HFF-Myc (cell line): ENCODE results near the gene LCN6.

ENCODE experiments used
- DNase-seq: peaks from one replicate; pipeline ENCODE4 v3.0.0-alpha.2; 2011; ENCODE audit warnings: low read depth; ENCODE audit errors: extremely low read depth
- H3K4me3 ChIP-seq: replicated peaks from 2 replicates; pipeline ENCODE4 v1.5.1; 2011; ENCODE audit warnings: low read depth, mild to moderate bottlenecking, control low read depth, low read length
- CTCF ChIP-seq: IDR thresholded peaks from 2 replicates; pipeline ENCODE4 v1.5.1; 2012; ENCODE audit warnings: mild to moderate bottlenecking, low read depth, low read length, control low read depth; ENCODE audit errors: missing control alignments

Gene LCN6

GRCh38 chr9:136728548-136729123, 19.7 kb downstream of the LCN6 start:
- TF ChIP-seq CTCF, result no peak
- no peak for DNase-seq
- peak overlapping the region; percentile 97 for H3K4me3 ChIP-seq

GRCh38 chr9:136728080-136728547, 20.2 kb downstream of the LCN6 start:
- no peak for DNase-seq
- TF ChIP-seq CTCF, result peak; percentile 74
- H3K4me3 ChIP-seq, result peak overlapping the region; percentile 97

GRCh38 chr9:136726631-136727191, 21.6 kb downstream of the LCN6 start:
- DNase-seq, result no peak
- peak; percentile 38 for TF ChIP-seq CTCF
- H3K4me3 ChIP-seq, result peak overlapping the region; percentile 97

- H3K4me3 ChIP-seq, result peak overlapping the region; percentile 97
- TF ChIP-seq CTCF, result no peak
- no peak for DNase-seq
These were observed 22.2 kb downstream of the LCN6 start for GRCh38 chr9:136726118-136726517.

GRCh38 chr9:136725612-136726011, 22.7 kb downstream of the LCN6 start:
- no peak for DNase-seq
- no peak for TF ChIP-seq CTCF
- peak overlapping the region; percentile 97 for H3K4me3 ChIP-seq

- peak overlapping the region; percentile 97 for H3K4me3 ChIP-seq
- no peak for DNase-seq
- TF ChIP-seq CTCF, result no peak
These were observed 23.6 kb downstream of the LCN6 start for GRCh38 chr9:136724772-136725171.
